MCF 10A (cell line): ENCODE data around the gene FXYD5. TPM values are rescaled to one million over a fixed set of nuclear protein-coding genes. Genes with fewer than 3 reads are reported as not detected.
A peak's percentile ranks its signal among the peaks of the same experiment; 100 is the strongest.

Source experiments
- BruUV-seq: library from RNA; stranded (reverse); fragments of 400-500 nt; replicated peaks from 2 replicates; lab custom pipeline; 2021; lab: Mats Ljungman, UMichigan
- CTCF ChIA-PET: fragments of 300-600 bp; sonication (Branson Sonifier 250); formaldehyde crosslinking; extraction: SDS; loops from one replicate; lab custom pipeline; 2021; ENCODE audit warnings: antibody characterized with exemption, inconsistent platforms; lab: Yijun Ruan, JAX
- POLR2A ChIA-PET: fragments of 300-600, 350-650 bp; sonication (Branson Sonifier 250); formaldehyde crosslinking; extraction: SDS; loops from one replicate; lab custom pipeline; 2020; ENCODE audit warnings: antibody characterized with exemption, inconsistent platforms; lab: Yijun Ruan, JAX
- DNase-seq: peaks from one replicate; pipeline ENCODE4 v3.0.0-alpha.2; 2018; ENCODE audit not compliant: unreplicated experiment
- H3K27ac Mint-ChIP-seq: one replicate; pipeline ENCODE4 v1.8.0; 2022; ENCODE audit warnings: mild to moderate bottlenecking, low read depth, mixed read lengths; ENCODE audit not compliant: unreplicated experiment
- H3K27me3 Mint-ChIP-seq: one replicate; pipeline ENCODE4 v1.8.0; 2022; ENCODE audit warnings: mixed read lengths; ENCODE audit not compliant: insufficient read depth, unreplicated experiment
- H3K36me3 Mint-ChIP-seq: one replicate; pipeline ENCODE4 v1.8.0; 2022; ENCODE audit warnings: mild to moderate bottlenecking, moderate library complexity, mixed read lengths; ENCODE audit not compliant: insufficient read depth, unreplicated experiment
- H3K4me1 Mint-ChIP-seq: one replicate; pipeline ENCODE4 v1.8.0; 2022; ENCODE audit warnings: mixed read lengths; ENCODE audit not compliant: insufficient read depth, unreplicated experiment
- H3K4me3 Mint-ChIP-seq: one replicate; pipeline ENCODE4 v1.8.0; 2022; ENCODE audit warnings: mild to moderate bottlenecking, moderate library complexity, mixed read lengths; ENCODE audit not compliant: unreplicated experiment
- H3K9me3 Mint-ChIP-seq: one replicate; pipeline ENCODE4 v1.8.0; 2022; ENCODE audit warnings: mixed read lengths; ENCODE audit not compliant: unreplicated experiment
- intact Hi-C: fragments of 100-400 bp; cut with micrococcal nuclease; formaldehyde crosslinking; loops from 2 replicates; pipeline ENCODE4 v1.14.1; 2022
- total RNA-seq: library from RNA; stranded (reverse); gene quantifications from 2 replicates; pipeline ENCODE4 v1.2.3, GENCODE V29; 2022
- TF ChIP-seq, protein P1 (sequence below): fragments of 200-600 bp; IDR thresholded peaks from one replicate; pipeline ENCODE4 v1.8.0; 2022; ENCODE audit warnings: antibody characterized with exemption, mild to moderate bottlenecking; ENCODE audit not compliant: unreplicated experiment

The FXYD5 gene
- total RNA-seq, 1 experiment from 2014 or later: 150 TPM

- no TSS peak for BruUV-seq
- ChIA-PET CTCF (interaction anchor here (0.7 to 3.4 kb wide), 7 partner anchors 9 to 142 kb away, joined by 3 to 16 read pairs (median 3); partner anchors contain the start of gene LGI4), POLR2A (interaction anchor here (0.7 to 7.1 kb wide), 5 partner anchors 11 to 65 kb away, joined by 3 to 40 read pairs (median 3); no protein-coding TSS in a partner anchor)
- TF ChIP-seq, protein P1, sequence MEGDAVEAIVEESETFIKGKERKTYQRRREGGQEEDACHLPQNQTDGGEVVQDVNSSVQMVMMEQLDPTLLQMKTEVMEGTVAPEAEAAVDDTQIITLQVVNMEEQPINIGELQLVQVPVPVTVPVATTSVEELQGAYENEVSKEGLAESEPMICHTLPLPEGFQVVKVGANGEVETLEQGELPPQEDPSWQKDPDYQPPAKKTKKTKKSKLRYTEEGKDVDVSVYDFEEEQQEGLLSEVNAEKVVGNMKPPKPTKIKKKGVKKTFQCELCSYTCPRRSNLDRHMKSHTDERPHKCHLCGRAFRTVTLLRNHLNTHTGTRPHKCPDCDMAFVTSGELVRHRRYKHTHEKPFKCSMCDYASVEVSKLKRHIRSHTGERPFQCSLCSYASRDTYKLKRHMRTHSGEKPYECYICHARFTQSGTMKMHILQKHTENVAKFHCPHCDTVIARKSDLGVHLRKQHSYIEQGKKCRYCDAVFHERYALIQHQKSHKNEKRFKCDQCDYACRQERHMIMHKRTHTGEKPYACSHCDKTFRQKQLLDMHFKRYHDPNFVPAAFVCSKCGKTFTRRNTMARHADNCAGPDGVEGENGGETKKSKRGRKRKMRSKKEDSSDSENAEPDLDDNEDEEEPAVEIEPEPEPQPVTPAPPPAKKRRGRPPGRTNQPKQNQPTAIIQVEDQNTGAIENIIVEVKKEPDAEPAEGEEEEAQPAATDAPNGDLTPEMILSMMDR: no peak
- Mint-ChIP-seq H3K9me3 (no peaks in the 10 kb centered on the region), H3K36me3 (no peaks in the 10 kb centered on the region), H3K4me3 (no peak overlapping the region), H3K27ac (peak overlapping the region; percentile 76), H3K27me3 (no peaks in the 10 kb centered on the region), H3K4me1 (peaks cover 24% of the 10 kb centered on the region)
- DNase-seq: peak; percentile 73
- intact Hi-C loops: no loop called here
Observed at GRCh38 chr19:35109395-35110112, 45.0 kb upstream of the FXYD5 start.

GRCh38 chr19:35110974-35111373, 43.6 kb upstream of the FXYD5 start:
- H3K9me3 Mint-ChIP-seq: no peaks in the 10 kb centered on the region
- DNase-seq: no peak
- peaks cover 38% of the 10 kb centered on the region for H3K4me1 Mint-ChIP-seq
- TF ChIP-seq, protein P1: no peak
- BruUV-seq: no TSS peak
- H3K4me3 Mint-ChIP-seq: no peak overlapping the region
- no peaks in the 10 kb centered on the region for H3K36me3 Mint-ChIP-seq
- CTCF ChIA-PET: interaction anchor here (0.6 to 3.2 kb wide), 4 partner anchors 19 to 31 kb away, joined by 3 to 19 read pairs (median 4); no protein-coding TSS in a partner anchor
- no peaks in the 10 kb centered on the region for H3K27me3 Mint-ChIP-seq
- intact Hi-C loops: no loop called here
- H3K27ac Mint-ChIP-seq: no peak overlapping the region
- POLR2A ChIA-PET: interaction anchor here (1.4 to 7.1 kb wide), 2 partner anchors 13 kb away, joined by 6 to 40 read pairs; no protein-coding TSS in a partner anchor

DNA sequence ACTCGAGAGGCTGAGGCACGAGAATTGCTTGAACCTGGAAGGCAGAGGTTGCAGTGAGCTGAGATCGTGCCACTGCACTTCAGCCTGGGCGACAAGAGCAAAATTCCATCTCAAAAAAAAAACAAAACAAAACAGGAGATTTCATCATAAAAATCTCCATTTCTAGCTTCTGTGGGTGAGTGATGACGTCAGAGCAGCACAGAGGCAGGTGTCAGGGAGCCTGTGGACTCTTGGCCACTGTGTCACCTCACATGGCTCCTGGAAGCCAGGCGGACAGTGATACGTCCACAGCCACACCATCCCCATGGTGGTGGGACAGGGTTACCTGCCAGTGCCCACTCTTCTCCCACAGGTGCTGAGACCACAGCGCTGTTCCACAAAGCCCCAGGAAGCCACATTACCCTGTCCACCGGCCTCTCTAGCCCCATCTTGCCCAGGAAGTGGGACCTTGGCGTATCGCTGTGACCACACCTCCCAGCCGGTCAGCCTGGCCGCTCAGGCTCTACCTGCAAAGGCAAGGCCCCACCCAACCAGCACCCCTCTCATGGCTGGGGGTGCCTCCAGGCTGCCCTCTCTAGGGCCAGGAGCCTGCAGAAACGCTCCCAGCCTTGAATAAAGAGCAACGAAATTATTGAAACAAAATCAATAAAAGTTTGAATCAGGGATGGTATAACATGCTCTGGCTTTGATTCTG, 41.4 kb upstream of the FXYD5 start:
- no peaks in the 10 kb centered on the region for H3K27me3 Mint-ChIP-seq
- H3K4me1 Mint-ChIP-seq: peaks cover 52% of the 10 kb centered on the region
- intact Hi-C loops: no loop called here
- H3K27ac Mint-ChIP-seq: no peak overlapping the region
- no peak for DNase-seq
- H3K4me3 Mint-ChIP-seq: no peak overlapping the region
- TF ChIP-seq, protein P1: no peak
- ChIA-PET CTCF (interaction anchor here (0.6 to 3.2 kb wide), 5 partner anchors 12 to 45 kb away, joined by 3 to 19 read pairs (median 4); no protein-coding TSS in a partner anchor), POLR2A (interaction anchor here (7.1 kb wide), 1 partner anchor 15 kb away, joined by 40 read pairs; no protein-coding TSS in a partner anchor)
- no peaks in the 10 kb centered on the region for H3K36me3 Mint-ChIP-seq
- no peaks in the 10 kb centered on the region for H3K9me3 Mint-ChIP-seq
- BruUV-seq: no TSS peak
